ENCODE measurements around the gene FTO.

DNA sequence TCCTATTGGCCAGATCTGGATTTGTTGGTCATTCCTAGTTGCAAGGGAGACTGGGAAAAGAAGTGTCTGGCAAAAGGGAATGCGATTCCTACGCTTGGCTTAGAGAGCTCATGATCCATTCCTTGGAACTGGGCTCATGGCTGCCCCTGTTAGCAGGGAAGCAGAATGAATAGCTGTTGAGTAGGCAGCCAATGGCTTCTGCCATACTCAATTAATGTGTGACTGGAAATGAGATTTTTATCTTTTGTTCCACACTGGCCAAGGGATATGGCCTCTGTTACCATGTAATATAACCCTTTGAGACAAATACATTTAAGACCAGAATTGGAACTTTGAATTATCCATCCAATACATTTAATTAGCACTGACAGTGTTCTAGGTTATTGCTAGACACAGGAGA is 31.0 kb downstream of the FTO start:
- TF ChIP-seq CEBPB (IDR thresholded peaks at IDR 0.05; ENCODE audit: low read depth, low read length): no peak
- TF ChIP-seq POLR2A (IDR thresholded peaks at IDR 0.05; ENCODE audit: control extremely low read depth in 1 of 2, low read depth in 2 of 2, low read length in 2 of 2): no peak
- no peak for TF ChIP-seq SAP30 (IDR thresholded peaks at IDR 0.05; ENCODE audit: insufficient read depth, insufficient replicate concordance, low read length)
- TF ChIP-seq EZH2 (IDR thresholded peaks at IDR 0.05; ENCODE audit: low read depth, low read length, severe bottlenecking): no peak
- TF ChIP-seq, protein P1, sequence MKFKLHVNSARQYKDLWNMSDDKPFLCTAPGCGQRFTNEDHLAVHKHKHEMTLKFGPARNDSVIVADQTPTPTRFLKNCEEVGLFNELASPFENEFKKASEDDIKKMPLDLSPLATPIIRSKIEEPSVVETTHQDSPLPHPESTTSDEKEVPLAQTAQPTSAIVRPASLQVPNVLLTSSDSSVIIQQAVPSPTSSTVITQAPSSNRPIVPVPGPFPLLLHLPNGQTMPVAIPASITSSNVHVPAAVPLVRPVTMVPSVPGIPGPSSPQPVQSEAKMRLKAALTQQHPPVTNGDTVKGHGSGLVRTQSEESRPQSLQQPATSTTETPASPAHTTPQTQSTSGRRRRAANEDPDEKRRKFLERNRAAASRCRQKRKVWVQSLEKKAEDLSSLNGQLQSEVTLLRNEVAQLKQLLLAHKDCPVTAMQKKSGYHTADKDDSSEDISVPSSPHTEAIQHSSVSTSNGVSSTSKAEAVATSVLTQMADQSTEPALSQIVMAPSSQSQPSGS (IDR thresholded peaks at IDR 0.05; ENCODE audit: low read length): no peak
- TF ChIP-seq, protein P2, sequence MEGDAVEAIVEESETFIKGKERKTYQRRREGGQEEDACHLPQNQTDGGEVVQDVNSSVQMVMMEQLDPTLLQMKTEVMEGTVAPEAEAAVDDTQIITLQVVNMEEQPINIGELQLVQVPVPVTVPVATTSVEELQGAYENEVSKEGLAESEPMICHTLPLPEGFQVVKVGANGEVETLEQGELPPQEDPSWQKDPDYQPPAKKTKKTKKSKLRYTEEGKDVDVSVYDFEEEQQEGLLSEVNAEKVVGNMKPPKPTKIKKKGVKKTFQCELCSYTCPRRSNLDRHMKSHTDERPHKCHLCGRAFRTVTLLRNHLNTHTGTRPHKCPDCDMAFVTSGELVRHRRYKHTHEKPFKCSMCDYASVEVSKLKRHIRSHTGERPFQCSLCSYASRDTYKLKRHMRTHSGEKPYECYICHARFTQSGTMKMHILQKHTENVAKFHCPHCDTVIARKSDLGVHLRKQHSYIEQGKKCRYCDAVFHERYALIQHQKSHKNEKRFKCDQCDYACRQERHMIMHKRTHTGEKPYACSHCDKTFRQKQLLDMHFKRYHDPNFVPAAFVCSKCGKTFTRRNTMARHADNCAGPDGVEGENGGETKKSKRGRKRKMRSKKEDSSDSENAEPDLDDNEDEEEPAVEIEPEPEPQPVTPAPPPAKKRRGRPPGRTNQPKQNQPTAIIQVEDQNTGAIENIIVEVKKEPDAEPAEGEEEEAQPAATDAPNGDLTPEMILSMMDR (IDR thresholded peaks at IDR 0.05; ENCODE audit: control extremely low read depth in 1 of 3, insufficient read depth in 1 of 3, low read depth in 1 of 3, low read length in 3 of 3): no peak
- TF ChIP-seq MAFK (IDR thresholded peaks at IDR 0.05; ENCODE audit: low read depth, low read length): no peak
- TF ChIP-seq SIN3A (conservative IDR thresholded peaks at IDR 0.05 in 1 of 2, IDR thresholded peaks at IDR 0.05 in 1 of 2; ENCODE audit: low read depth in 1 of 2, low read length in 2 of 2): no peak
- no peak for TF ChIP-seq POLR2AphosphoS5 (IDR thresholded peaks at IDR 0.05; ENCODE audit: low read depth, low read length)
- TF ChIP-seq, protein P3, sequence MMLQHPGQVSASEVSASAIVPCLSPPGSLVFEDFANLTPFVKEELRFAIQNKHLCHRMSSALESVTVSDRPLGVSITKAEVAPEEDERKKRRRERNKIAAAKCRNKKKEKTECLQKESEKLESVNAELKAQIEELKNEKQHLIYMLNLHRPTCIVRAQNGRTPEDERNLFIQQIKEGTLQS (IDR thresholded peaks at IDR 0.05; ENCODE audit: insufficient read depth, low read depth, low read length): no peak
- no peak for TF ChIP-seq SIX5 (IDR thresholded peaks at IDR 0.05; ENCODE audit: low read depth, low read length)
- TF ChIP-seq GABPA (IDR thresholded peaks at IDR 0.05; ENCODE audit: borderline replicate concordance, insufficient read depth, low read length): no peak

All from H1 (cell line).